Astrocyte of the hippocampus (primary cell): ENCODE results near the gene U2AF1L4.
"Not testable (repeated sequence)": the region's sequence is repeated elsewhere in the genome, so short reads cannot be mapped to it uniquely, and the experiment has no call there.

Source experiments
- DNase-seq: peaks from one replicate; pipeline ENCODE4 v3.0.0; 2011; ENCODE audit warnings: low read depth, low spot score

U2AF1L4 gene

GRCh38 chr19:35725216-35725861 lies 19.9 kb downstream of the U2AF1L4 start:
- DNase-seq = no peak

- DNase-seq = no peak
These were observed 20.7 kb downstream of the U2AF1L4 start for GRCh38 chr19:35724560-35724959.

DNA sequence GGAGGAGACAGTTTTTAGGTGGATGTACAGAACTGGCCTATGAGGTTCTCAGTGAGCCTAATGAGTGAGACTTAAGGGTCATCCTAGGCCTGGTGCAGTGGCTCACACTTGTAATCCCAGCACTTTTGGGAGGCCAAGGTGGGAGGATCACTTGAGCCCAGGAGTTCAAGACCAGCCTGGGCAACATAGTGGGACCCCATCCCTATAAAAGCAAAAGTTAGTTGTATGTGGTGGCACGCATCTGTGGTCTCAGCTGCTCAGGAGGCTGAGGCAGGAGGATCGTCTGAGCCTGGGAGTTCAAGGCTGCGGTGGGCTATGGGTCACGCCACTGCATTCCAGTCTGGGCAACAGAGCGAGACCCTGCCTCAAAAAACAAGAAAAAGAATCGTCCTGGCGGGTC lies 21.1 kb downstream of the U2AF1L4 start:
- DNase-seq = not testable (repeated sequence)

DNA sequence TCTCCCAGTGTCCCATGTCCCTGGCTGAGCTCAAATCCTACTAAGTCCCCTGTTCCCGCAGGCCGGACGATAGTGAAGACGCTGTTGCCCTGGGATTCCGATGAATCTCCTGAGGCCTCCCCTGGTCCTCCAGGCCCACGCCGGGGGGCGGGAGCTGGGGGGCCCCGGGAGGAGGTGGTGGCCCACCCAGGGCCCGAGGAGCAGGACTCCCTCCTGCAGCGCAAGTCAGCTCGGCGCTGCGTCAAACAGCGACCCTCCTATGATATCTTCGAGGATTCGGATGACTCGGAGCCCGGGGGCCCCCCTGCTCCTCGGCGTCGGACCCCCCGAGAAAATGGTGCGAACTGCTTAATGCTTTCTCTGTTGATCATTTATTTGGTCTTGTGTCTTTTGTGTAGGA lies 21.5 kb downstream of the U2AF1L4 start:
- no peak for DNase-seq

DNA sequence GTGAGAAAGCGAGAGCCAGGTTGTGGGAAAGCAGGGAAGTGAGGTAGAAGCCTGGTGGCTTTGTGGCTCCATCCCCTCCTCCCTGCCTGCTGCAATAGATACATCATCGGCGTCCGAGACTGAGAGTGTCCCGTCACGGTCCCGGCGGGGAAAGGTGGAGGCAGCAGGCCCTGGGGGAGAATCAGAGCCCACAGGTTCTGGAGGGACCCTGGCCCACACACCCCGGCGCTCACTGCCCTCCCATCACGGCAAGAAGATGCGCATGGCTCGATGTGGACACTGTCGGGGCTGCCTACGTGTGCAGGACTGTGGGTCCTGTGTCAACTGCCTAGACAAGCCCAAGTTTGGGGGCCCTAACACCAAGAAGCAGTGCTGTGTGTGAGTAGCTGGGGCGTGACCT lies 22.3 kb downstream of the U2AF1L4 start:
- DNase-seq = no peak

DNA sequence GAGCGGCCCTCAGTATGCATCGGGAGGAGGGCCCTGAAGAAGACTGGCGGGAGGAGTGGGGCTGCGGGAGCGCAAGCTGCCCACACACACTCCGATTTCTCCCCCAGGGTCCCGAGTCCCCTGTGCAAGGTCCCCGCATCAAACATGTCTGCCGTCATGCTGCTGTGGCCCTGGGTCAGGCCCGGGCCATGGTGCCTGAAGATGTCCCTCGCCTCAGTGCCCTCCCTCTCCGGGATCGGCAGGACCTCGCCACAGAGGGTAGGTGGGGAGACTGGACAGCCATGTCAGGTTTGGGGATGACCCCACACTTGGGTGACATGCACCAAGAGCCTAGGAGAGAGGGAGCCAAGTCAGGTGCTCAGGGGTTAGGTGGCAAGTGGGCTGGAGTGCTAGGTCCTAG lies 22.8 kb downstream of the U2AF1L4 start:
- DNase-seq = no peak

DNA sequence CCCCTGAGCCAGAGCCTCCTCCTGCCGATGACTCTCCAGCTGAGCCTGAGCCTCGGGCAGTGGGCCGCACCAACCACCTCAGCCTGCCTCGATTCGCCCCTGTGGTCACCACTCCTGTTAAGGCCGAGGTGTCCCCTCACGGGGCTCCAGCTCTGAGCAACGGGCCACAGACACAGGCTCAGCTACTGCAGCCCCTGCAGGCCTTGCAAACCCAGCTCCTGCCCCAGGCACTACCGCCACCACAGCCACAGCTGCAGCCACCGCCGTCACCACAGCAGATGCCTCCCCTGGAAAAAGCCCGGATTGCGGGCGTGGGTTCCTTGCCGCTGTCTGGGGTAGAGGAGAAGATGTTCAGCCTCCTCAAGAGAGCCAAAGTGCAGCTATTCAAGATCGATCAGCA lies 23.8 kb downstream of the U2AF1L4 start:
- no peak for DNase-seq

DNA sequence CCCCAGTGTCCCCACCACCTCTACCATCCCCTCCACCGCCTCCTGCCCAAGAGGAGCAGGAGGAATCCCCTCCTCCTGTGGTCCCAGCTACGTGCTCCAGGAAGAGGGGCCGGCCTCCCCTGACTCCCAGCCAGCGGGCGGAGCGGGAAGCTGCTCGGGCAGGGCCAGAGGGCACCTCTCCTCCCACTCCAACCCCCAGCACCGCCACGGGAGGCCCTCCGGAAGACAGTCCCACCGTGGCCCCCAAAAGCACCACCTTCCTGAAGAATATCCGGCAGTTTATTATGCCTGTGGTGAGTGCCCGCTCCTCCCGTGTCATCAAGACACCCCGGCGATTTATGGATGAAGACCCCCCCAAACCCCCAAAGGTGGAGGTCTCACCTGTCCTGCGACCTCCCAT lies 24.6 kb downstream of the U2AF1L4 start:
- DNase-seq = no peak

GRCh38 chr19:35720163-35720524 lies 25.1 kb downstream of the U2AF1L4 start:
- DNase-seq = no peak

- no peak for DNase-seq
These were observed 25.6 kb downstream of the U2AF1L4 start for GRCh38 chr19:35719402-35720162.

- DNase-seq = peak; percentile 51
These were observed 26.7 kb downstream of the U2AF1L4 start for GRCh38 chr19:35718345-35719041.

DNA sequence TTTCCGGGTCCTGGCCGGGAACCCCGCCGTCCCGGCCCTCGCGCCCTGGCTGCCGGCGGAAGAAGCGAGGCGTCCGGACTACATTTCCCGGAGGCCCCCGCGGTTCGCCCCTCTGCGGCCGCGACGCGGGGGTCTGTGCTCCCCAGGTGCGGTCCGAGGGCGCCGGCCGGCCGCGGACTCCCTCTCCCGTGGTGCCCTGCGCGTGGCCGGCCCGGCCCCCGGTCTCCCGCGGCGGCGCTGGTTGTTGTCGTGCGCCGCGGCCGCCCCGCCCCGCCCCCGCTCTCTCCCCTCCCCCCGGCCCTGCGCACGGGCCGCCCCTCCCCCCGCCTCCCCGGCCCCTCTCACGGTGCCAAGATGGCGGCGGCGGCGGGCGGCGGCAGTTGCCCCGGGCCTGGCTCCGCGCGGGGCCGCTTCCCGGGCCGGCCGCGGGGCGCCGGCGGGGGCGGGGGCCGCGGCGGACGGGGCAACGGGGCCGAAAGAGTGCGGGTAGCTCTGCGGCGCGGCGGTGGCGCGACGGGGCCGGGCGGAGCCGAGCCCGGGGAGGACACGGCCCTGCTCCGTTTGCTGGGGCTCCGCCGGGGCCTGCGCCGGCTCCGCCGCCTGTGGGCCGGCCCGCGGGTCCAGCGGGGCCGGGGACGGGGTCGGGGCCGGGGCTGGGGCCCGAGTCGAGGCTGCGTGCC lies 27.4 kb downstream of the U2AF1L4 start, which contains the start of gene KMT2B:
Gene KMT2B (plus strand): TSS at position 339 of the 680 bp plus-strand sequence. CDS start 16 bp downstream, at position 355.
- DNase-seq = peak; percentile 98

- DNase-seq = peak; percentile 92
These were observed 28.2 kb downstream of the U2AF1L4 start for GRCh38 chr19:35716801-35717664.

DNA sequence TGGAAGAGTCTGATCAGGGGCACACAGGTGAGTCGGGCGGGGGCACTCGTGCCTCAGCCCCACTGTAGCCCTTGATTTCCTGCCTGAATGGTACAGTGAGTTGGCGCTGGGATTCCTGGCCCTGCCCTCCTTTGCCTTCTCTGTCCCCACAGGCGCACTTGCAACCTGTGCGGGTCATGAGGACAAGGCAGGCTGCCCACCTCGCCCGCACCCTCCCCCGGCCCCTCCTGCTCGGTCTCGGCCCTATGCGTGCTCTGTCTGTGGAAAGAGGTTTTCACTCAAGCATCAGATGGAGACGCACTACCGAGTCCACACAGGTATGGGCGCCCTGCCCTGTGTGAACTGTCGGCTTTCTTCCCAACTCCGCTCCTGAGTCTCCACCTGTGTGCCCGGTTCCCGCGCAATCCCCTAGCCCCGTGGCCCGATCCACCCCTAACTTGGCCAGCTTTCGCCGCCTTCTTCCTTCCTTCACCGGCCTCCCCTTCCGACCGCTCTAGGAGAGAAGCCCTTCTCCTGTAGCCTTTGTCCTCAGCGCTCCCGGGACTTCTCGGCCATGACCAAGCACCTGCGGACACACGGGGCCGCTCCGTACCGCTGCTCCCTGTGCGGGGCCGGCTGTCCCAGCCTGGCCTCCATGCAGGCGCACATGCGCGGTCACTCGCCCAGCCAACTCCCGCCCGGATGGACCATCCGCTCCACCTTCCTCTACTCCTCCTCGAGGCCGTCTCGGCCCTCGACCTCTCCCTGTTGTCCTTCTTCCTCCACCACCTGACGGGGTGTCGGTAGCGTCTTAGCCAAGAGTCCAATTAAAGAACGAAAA lies 29.0 kb downstream of the U2AF1L4 start:
- peak; percentile 77 for DNase-seq

- DNase-seq = no peak
These were observed 29.8 kb downstream of the U2AF1L4 start for GRCh38 chr19:35715355-35715809.

DNA sequence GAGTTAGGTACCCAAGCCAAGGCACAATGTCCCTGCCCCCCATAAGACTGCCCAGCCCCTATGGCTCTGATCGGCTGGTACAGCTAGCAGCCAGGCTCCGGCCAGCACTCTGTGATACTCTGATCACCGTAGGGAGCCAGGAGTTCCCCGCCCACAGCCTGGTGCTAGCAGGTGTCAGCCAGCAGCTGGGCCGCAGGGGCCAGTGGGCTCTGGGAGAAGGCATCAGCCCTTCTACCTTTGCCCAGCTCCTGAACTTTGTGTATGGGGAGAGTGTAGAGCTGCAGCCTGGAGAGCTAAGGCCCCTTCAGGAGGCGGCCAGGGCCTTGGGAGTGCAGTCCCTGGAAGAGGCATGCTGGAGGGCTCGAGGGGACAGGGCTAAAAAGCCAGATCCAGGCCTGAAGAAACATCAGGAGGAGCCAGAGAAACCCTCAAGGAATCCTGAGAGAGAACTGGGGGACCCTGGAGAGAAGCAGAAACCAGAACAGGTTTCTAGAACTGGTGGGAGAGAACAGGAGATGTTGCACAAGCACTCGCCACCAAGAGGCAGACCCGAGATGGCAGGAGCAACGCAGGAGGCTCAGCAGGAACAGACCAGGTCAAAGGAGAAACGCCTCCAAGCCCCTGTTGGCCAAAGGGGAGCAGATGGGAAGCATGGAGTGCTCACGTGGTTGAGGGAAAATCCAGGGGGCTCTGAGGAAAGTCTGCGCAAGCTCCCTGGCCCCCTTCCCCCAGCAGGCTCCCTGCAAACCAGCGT lies 30.4 kb downstream of the U2AF1L4 start:
- DNase-seq = no peak

- DNase-seq = no peak
These were observed 31.2 kb downstream of the U2AF1L4 start for GRCh38 chr19:35713904-35714495.

DNA sequence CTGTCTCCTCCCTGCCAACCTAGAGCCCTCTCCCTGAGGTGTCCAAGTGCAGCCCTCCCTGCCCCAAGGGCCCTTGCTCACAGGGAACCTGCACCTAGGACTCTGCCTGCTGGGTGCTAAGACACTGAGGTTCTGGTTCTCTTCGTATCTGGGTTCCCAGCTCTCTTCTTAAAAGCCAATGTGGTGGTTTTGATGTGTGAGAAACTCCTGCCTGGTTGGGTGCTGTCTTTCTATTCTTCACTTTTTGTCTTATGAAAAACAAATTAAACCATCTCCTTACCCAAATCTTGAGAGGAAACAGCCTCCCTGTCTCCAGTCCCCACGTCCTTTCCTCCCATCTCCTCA lies 31.7 kb downstream of the U2AF1L4 start:
- no peak for DNase-seq
